Adrenal gland (tissue), 12 donors: ENCODE data around the gene VWA1. TPM values are rescaled to one million over a fixed set of nuclear protein-coding genes. Genes with fewer than 3 reads are reported as not detected.
A peak's percentile ranks its signal among the peaks of the same experiment; 100 is the strongest.

Experiments used
- DNase-seq, 7 donors: peaks; one replicate each; pipeline ENCODE4 v3.0.0-alpha.2; 2019 to 2020
- H3K27ac ChIP-seq, 5 donors: fragments of 200-600 bp; sonication (generic) in 4 of 5; 1 replicate in 3 of 5; 2 replicates in 2 of 5; pipeline versions ENCODE4 v1.5.1 to v1.8.0; 2016 to 2020; ENCODE audit warnings: mild to moderate bottlenecking in 1 of 5
- H3K27me3 ChIP-seq: fragments of 200-600 bp; 2 replicates; pipeline ENCODE4 v1.8.0; 2021
- H3K36me3 ChIP-seq, 2 donors: fragments of 200-600 bp; replicated peaks in 1 of 2; 1 replicate in 1 of 2; 2 replicates in 1 of 2; pipeline versions ENCODE4 v1.5.1 to v1.8.0; 2018 to 2022
- H3K4me1 ChIP-seq, 2 donors: fragments of 200-600 bp; replicated peaks in 1 of 2; 1 replicate in 1 of 2; 2 replicates in 1 of 2; pipeline versions ENCODE4 v1.5.1 to v1.8.0; 2018 to 2021
- H3K4me3 ChIP-seq, 4 donors: fragments of 200-600 bp; sonication (generic) in 3 of 4; one replicate each; pipeline ENCODE4 v1.5.1; 2016 to 2018
- H3K9me3 ChIP-seq, 3 donors: fragments of 200-600 bp; sonication (generic) in 1 of 3; replicated peaks in 1 of 3; 1 replicate in 2 of 3; 2 replicates in 1 of 3; pipeline versions ENCODE4 v1.5.1 to v1.8.0; 2016 to 2021
- CTCF ChIP-seq, 6 experiments: fragments of 450-650 bp in 4 of 6; fragments of 200-600 bp in 2 of 6; sonication (generic) in 1 of 6; IDR thresholded peaks; 1 replicate in 5 of 6; 2 replicates in 1 of 6; pipeline versions ENCODE4 v1.5.1 to v1.8.0; 2016 to 2021; ENCODE audit warnings: antibody characterized with exemption in 6 of 6, mild to moderate bottlenecking in 2 of 6, moderate library complexity in 1 of 6
- POLR2A ChIP-seq, 2 donors: fragments of 450-650 bp; IDR thresholded peaks; one replicate each; pipeline ENCODE4 v1.6.1; 2017; ENCODE audit warnings: antibody characterized with exemption in 2 of 2, mild to moderate bottlenecking in 2 of 2, moderate library complexity in 1 of 2
- WGBS, 4 donors: extraction: QIAGEN DNeasy Blood & Tissue Kit in 2 of 4; methylation state at CpG; one replicate each; pipeline versions ENCODE4 v1.1.5 to v1.1.7; 2013 to 2017; 5-methylcytosine and 5-hydroxymethylcytosine counted together
- intact Hi-C, 2 donors: fragments of 100-400 bp; cut with DNase I; formaldehyde crosslinking; loops; one replicate each; pipeline versions ENCODE4 v1.14.1 to v1.15.0; 2022 to 2023
- polyA plus RNA-seq, 3 donors: library from polyadenylated mRNA; stranded (reverse); fragments of 200-250 nt in 2 of 3; fragments of 350-450 nt in 1 of 3; fragmentation: Illumina TruSeq in 1 of 3; extraction: RNeasy Lipid Tissue Mini Kit (QIAGEN cat#74804) in 1 of 3; gene quantifications; one replicate each; pipeline ENCODE4 v1.2.3, GENCODE V29; 2013 to 2014
- total RNA-seq, 9 donors: library from RNA; depleted of rRNA in 4 of 9; stranded (reverse); fragments of >200 nt in 4 of 9; fragments of 120-200 nt in 1 of 9; fragmentation: NEBNext Ultra II Directional in 1 of 9; extraction: Animal tissue kit (Norgen Biotek cat#: 25700) in 1 of 9; gene quantifications; one replicate each; pipeline versions ENCODE4 v1.1.0 to v1.2.4, GENCODE V29; 2013 to 2023
- donor health status: healthy with polysubstance abuse.
- donor health status: Bipolar disorder and iron deficiency.
- donor health status: DM: yes; HTN: yes; CAD: no.
- donor health status: DM: no; HTN: no; CAD: no.
- donor health status: DM: no; HTN: no; CAD: no.
- donor health status: DM: yes; HTN: yes; CAD: no.

Gene VWA1
- total and polyA plus RNA-seq, 12 donors, result 0.99 to 49.0 (median 29.3) TPM

- Histone ChIP-seq H3K4me1 (peaks cover 24 to 38% of the 10 kb centered on the region in 2 donors), H3K9me3 (no peaks in the 10 kb centered on the region), H3K27ac (peak overlapping the region in 2 of 5 donors; percentile 52 to 77), H3K36me3 (no peaks in the 10 kb centered on the region), H3K27me3 (no peaks in the 10 kb centered on the region), H3K4me3 (no peak overlapping the region)
- TF ChIP-seq POLR2A (IDR thresholded peaks at IDR 0.05), result no peak
- TF ChIP-seq CTCF (IDR thresholded peaks at IDR 0.05), result no peak
- no peak for DNase-seq
- intact Hi-C loops, result no loop called here
- WGBS, 4 donors, result 66 to 100% (median 81%) methylated on average over 2 to 4 of the region's 4 CpGs
Observed at GRCh38 chr1:1434824-1435105, 725 bp upstream of the VWA1 start.

GRCh38 chr1:1435911-1436629 lies 580 bp downstream of the VWA1 start:
- H3K9me3 ChIP-seq, result no peaks in the 10 kb centered on the region
- TF ChIP-seq POLR2A (IDR thresholded peaks at IDR 0.05) (no peak), CTCF (IDR thresholded peaks at IDR 0.05) (no peak)
- no peaks in the 10 kb centered on the region for H3K36me3 ChIP-seq
- H3K27ac ChIP-seq, result peak overlapping the region in 1 of 5 donors; percentile 77
- intact Hi-C loops, result no loop called here
- WGBS, 4 donors, result 23 to 37% (median 30%) methylated on average over 9 to 40 of the region's 40 CpGs
- DNase-seq, result peak in 2 of 7 donors; percentile 21 to 28
- H3K4me1 ChIP-seq, result peaks cover 16 to 29% of the 10 kb centered on the region in 2 donors
- no peaks in the 10 kb centered on the region for H3K27me3 ChIP-seq
- H3K4me3 ChIP-seq, result peak overlapping the region in 1 of 4 donors; percentile 65

DNA sequence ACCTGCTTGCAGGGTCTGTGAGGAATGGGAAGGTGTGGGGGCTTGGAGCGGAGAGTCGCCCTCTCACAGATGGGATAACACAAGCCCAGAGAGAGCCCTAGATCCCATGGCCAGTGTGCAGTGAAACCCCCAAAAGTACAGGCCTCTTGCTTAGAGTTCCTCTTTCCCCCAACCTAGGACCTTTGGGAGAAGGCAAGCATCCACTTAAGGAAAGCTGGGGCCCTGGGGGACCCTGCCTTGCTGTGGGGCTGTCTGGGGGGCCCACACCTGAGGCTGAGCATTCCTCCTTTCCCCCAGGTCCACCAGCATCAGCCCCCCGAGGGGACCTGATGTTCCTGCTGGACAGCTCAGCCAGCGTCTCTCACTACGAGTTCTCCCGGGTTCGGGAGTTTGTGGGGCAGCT lies 1.1 kb downstream of the VWA1 start:
- no peak overlapping the region for H3K27ac ChIP-seq
- DNase-seq, result no peak
- H3K36me3 ChIP-seq, result no peaks in the 10 kb centered on the region
- peaks cover 12 to 27% of the 10 kb centered on the region in 2 donors for H3K4me1 ChIP-seq
- H3K4me3 ChIP-seq, result peak overlapping the region in 1 of 4 donors; percentile 65
- no peaks in the 10 kb centered on the region for H3K9me3 ChIP-seq
- H3K27me3 ChIP-seq, result no peaks in the 10 kb centered on the region
- TF ChIP-seq POLR2A (IDR thresholded peaks at IDR 0.05) (no peak), CTCF (IDR thresholded peaks at IDR 0.05) (no peak)
- WGBS, 4 donors, result 40 to 100% (median 85%) methylated on average over 1 to 7 of the region's 7 CpGs
- intact Hi-C loops, result no loop called here

GRCh38 chr1:1437033-1437903 lies 1.8 kb downstream of the VWA1 start:
- no peaks in the 10 kb centered on the region for H3K36me3 ChIP-seq
- H3K27ac ChIP-seq, result no peak overlapping the region
- H3K4me3 ChIP-seq, result no peak overlapping the region
- H3K27me3 ChIP-seq, result no peaks in the 10 kb centered on the region
- intact Hi-C loops, result no loop called here
- DNase-seq, result peak in 1 of 7 donors; percentile 18
- WGBS, 4 donors, result 77 to 95% (median 80%) methylated on average over 2 to 31 of the region's 31 CpGs
- no peaks in the 10 kb centered on the region for H3K9me3 ChIP-seq
- no peak for TF ChIP-seq CTCF (IDR thresholded peaks at IDR 0.05)
- TF ChIP-seq POLR2A (IDR thresholded peaks at IDR 0.05), result no peak
- H3K4me1 ChIP-seq, result peaks cover 12 to 27% of the 10 kb centered on the region in 2 donors
